ENCODE results near the gene TARDBP. TPM values are rescaled to one million over a fixed set of nuclear protein-coding genes. Genes with fewer than 3 reads are reported as not detected.
A peak's percentile ranks its signal among the peaks of the same experiment; 100 is the strongest.
"Not testable (repeated sequence)": the region's sequence is repeated elsewhere in the genome, so short reads cannot be mapped to it uniquely, and the experiment has no call there.

The TARDBP gene
- total RNA-seq, 1 experiment from 2014 or later = 21.2 TPM

DNA sequence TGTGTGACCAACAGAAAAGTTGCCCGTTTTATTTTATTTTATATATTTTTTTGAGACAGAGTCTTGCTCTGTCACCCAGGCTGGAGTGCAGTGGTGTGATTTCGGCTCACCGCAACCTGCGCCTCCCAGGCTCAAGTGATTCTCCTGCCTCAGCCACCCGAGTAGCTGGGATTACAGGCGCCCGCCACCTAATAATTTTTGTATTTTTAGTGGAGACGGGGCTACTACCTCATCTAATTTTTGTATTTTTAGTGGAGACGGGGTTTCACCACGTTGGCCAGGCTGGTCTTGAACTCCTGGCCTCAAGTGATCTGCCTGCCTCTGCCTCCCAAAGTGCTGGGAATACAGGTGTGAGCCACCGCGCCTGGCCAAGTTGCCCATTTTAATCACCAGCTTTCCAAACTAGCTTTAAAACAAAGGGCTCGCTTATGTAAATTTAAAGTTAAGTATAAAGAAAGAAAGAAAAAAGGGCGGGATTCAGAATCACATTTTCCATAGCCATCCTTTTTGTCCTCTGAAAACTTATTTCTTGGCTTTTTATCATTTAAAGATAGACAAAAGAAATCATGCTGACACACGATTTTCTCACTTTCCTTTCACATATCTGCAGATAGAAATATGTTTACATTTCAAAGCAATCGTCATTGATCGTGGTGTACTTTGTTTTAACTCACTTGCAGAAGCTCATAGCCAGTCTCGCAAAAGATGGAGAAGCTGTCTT, 24.7 kb downstream of the TARDBP start:
- DNase-seq (ENCODE audit: low read depth); in situ Hi-C loops (cut with HindIII; ENCODE audit: low pct_unique_long_range_greater_than_20kb, low sequenced_read_pairs): not testable (repeated sequence)

DNA sequence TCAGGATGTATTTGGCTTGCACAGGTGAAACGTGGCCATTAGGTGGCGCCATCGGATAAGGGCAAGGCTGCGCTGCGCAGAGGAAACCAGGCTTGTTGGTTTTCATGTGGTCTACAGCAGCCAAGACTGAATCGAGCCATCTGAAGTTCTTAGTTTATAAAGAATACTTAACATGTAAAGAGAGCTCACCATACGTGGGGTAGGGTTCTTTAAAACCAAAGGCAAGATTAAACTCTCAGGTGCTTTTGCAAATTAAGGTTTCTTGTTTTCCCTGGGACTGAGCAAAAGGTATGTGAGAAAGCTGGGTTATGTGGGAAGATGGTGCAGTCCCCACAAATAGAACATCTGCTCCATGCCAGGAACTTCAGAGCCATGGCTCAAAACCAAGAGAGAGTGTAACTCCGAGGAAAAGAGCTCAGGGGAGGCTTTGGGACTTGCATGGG, 25.3 kb downstream of the TARDBP start:
- in situ Hi-C loops (cut with HindIII; ENCODE audit: low pct_unique_long_range_greater_than_20kb, low sequenced_read_pairs) = no loop called here

DNA sequence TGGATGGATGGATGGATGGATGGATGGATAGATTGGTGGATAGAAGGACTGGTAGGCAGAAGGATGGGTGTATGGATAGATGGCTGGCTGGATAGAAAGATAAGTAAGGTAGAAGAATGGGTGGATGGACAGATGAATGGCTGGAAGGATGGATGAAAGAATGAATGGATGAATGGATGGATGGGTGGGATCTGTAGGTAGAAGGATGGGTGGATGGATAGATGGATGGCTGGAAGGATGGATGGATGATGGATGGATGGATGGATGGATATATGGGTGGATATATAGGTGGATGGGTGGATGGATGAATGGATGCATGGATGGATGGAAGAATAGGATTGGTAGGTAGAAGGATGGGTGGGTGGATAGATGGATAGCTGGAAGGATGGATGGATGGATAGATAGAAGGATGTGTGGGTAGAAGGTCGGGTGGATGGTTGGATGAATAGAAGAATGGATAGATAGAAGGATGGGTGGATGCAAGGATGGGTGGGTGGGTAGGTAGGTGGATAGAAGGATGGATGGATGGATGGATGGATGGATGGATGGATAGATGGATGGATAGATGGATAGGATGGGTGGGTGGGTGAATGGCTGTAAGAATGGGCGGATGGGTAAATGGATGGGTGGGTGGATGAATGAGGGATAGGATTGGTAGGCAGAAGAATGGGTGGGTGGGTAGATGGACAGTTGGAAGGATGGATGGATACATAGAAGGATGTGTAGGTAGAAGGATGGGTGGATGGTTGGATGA, 27.1 kb downstream of the TARDBP start:
- no peak for DNase-seq (ENCODE audit: low read depth)
- in situ Hi-C loops (cut with HindIII; ENCODE audit: low pct_unique_long_range_greater_than_20kb, low sequenced_read_pairs) = no loop called here

More for the DNA sequence above, 25.3 kb downstream of the TARDBP start:
- peak; percentile 56 for DNase-seq (ENCODE audit: low read depth)

DNA sequence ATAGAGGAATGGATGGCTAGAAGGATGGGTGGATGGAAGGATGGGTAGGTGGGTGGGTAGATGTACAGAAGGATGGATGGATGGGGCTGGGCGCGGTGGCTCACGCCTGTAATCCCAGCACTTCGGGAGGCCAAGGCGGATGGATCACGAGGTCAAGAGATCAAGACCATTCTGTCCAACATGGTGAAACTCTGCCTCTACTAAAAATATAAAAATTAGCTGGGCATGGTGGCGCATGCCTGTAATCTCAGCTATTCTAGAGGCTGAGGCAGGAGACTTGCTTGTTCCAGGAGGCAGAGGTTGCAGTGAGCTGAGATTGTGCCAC, 27.6 kb downstream of the TARDBP start:
- DNase-seq (ENCODE audit: low read depth); in situ Hi-C loops (cut with HindIII; ENCODE audit: low pct_unique_long_range_greater_than_20kb, low sequenced_read_pairs): not testable (repeated sequence)

DNA sequence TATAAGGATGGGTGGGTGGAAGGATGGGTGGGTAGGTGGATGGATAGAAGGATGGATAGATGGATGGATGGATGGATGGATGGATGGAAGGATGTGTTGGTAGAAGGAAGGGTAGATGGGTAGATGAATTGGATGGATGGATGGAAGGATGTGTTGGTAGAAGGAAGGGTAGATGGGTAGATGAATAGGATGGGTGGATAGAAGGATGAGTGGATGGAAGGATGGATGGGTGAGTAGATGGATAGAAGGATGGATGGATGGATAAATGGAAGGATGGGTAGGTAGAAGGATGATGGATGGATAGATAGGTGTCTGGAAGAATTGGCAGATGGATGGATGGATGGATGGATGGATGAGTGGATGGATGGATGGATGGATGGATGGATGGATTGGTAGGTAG, 28.6 kb downstream of the TARDBP start:
- no peak for DNase-seq (ENCODE audit: low read depth)
- in situ Hi-C loops (cut with HindIII; ENCODE audit: low pct_unique_long_range_greater_than_20kb, low sequenced_read_pairs) = no loop called here

DNA sequence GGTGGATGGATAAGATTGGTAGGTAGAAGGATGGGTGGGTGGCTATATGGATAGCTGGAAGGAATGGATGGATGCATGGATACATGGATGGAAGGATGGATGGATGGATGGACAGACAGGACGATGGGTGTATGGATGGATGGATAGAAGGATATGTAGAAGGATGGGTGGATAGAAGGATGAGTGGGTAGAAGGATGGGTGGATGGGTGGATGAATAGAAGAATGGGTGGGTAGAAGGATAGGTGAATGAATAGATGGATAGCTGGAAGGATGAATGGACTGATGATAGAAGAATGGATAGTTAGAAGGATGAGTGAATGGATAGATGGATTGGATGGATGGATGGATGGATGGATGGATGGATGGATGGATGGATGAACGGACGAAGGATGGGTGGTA, 29.6 kb downstream of the TARDBP start:
- DNase-seq (ENCODE audit: low read depth) = no peak
- in situ Hi-C loops (cut with HindIII; ENCODE audit: low pct_unique_long_range_greater_than_20kb, low sequenced_read_pairs) = no loop called here

DNA sequence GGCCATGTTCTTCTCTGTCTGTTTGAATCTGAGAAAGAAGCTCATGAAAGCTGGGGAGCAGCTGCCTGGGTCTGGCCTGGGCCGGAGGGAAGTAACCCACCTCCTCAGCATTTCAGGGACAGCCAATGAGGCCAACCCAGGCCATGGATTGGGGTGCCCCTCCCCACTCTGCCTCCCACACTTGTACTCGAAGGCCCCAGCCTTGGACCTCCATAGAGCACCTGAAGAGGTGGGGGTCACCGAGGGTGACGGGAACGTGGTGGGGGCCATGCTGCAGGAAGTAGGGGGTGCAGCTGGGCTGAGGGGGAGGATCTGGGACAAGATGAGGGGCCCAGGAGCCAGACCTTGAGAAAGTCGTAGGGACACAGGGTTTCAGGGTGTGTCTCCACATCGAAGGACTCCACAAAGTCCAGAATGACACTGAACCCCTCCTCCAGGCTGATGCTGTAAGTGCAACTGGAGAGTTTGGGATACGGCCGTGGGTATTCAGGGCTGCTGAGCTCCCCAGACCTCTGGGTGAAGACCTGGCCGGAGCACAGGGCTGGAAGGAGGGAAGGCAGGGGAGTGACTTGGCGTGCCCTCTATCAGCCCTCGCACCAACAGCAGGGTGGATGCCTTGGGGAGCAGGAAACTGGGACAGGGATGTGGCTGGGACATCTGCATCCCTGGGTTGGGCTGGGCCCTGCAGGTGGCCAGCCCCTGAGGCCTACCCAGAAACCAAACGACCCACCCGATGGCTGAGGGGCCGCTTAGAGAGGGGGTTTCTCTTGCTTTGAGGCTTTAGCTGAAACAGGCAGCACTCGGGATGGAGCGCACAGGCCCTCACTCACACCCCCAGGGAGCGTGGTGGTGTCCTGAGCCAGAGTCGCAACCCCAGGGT, 30.8 kb downstream of the TARDBP start:
- DNase-seq (ENCODE audit: low read depth) = no peak
- in situ Hi-C loops (cut with HindIII; ENCODE audit: low pct_unique_long_range_greater_than_20kb, low sequenced_read_pairs) = no loop called here

DNA sequence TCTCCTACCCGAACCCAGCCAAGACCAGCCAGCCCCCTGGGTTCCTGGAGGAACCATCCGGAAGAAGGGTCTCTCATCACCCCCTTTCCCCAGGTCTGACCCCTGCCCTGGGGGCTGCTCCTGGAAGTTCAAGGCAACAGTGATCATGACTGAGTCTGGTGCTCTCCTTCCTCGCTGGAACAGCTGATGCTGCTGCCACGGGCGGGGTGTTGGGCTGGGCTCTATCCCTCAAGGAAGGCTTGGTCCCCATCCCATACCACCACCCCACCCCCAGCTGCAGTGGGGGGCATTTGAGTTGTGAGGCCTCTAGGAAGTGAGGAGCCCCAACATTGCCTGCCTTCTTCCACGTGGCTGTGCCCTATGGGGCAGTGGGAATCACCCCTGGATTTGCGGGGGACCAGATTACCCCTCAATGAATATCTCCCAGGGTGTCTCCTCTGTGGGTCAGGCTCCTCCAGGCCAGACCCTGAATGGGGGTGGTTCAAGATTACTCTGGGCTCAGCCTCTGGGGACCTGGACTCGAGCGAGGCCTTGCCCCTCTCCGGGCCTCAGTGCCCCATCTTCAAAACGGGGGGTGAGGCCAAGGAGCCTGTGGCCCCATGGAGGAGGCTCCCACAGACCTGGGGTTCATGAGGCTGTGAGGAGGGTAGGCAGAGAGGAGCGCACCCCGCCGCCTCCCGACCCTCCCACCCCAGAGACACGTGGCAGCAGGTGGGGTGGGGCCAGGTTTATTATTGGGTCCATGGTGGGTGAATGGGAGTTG, 31.8 kb downstream of the TARDBP start:
- DNase-seq (ENCODE audit: low read depth) = no peak
- in situ Hi-C loops (cut with HindIII; ENCODE audit: low pct_unique_long_range_greater_than_20kb, low sequenced_read_pairs) = no loop called here

DNA sequence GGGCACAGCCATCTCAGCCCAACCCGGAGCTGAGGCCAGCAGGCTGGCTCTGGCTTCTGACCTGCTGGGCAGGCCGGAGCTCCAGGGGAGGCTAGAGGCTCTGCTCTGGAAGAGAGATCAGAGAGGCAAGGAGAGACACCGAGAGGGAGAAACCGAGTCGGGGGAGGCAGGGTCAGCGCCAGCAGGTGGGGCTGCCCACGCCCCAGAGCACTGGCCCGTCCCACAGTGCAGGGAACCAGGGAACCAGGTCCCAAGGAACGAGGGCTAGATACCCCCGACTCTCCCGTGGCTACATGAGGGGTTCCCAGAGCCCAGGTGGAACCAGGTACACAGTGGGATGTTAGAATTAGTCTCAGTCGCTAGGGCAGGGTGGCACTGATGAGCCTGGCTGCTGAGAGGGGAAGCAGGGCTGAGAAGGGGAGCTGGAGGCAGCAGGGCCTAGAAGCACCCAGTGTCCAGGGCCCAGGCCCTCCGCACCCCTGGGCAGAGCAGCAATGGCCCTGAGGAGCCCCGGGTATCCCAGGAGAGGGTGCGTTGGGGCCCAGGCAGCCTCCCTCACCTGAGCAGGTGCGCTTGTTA, 32.5 kb downstream of the TARDBP start:
- in situ Hi-C loops (cut with HindIII; ENCODE audit: low pct_unique_long_range_greater_than_20kb, low sequenced_read_pairs) = no loop called here
- DNase-seq (ENCODE audit: low read depth) = no peak

DNA sequence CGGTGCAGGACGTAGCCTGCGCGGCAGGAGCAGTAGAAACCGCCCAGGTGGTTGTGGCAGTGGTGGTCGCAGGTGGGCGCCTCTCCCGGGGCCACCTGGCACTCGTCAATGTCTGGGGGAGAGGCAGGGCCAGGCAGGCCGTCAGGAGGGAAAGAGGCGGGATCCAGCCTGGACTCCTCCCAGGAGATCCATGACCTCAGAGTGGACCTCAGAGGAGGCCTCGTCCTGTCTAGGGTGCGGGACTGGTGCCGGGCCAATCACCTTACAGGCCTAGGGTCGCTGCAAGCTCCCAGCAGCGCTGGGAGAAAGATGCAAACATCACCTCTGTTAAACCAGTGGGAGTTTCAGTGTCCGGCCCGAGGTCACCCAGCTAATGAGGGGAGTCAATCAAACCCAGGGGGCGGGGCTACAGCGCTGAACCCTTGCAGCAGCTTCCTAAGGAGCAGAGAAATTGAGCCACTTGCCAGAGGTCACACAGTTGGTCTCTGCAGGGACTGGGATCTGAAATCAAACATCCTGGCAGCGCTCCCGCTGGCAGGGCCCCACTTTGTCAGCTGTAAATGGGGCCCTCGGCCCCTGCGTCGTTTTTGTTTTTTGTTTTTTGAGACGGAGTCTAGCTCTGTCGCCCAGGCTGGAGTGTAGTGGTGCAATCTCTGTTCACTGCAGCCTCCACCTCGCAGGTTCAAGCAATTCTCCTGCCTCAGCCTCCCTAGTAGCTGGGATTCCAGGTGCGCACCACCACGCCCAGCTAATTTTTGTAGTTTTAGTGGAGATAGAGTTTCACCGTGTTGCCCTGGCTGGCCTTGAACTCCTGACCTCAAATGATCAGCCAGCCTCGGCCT, 33.2 kb downstream of the TARDBP start:
- DNase-seq (ENCODE audit: low read depth) = no peak
- in situ Hi-C loops (cut with HindIII; ENCODE audit: low pct_unique_long_range_greater_than_20kb, low sequenced_read_pairs) = no loop called here

DNA sequence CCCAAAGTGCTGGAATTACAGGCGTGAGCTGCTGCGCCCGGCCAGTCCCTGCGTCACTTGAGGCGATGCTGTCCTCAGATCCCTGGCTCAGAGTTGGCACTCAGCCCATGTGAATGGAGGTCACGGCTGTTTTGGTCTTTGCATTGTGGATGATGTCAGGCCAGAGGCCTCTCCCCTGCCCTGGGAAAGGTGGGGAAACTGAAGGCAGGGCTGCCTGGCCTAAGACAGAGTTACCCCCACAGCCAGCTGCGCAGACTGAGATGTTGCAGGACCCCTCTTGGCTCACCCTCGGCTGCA, 33.8 kb downstream of the TARDBP start:
- in situ Hi-C loops (cut with HindIII; ENCODE audit: low pct_unique_long_range_greater_than_20kb, low sequenced_read_pairs) = no loop called here
- DNase-seq (ENCODE audit: low read depth) = no peak

DNA sequence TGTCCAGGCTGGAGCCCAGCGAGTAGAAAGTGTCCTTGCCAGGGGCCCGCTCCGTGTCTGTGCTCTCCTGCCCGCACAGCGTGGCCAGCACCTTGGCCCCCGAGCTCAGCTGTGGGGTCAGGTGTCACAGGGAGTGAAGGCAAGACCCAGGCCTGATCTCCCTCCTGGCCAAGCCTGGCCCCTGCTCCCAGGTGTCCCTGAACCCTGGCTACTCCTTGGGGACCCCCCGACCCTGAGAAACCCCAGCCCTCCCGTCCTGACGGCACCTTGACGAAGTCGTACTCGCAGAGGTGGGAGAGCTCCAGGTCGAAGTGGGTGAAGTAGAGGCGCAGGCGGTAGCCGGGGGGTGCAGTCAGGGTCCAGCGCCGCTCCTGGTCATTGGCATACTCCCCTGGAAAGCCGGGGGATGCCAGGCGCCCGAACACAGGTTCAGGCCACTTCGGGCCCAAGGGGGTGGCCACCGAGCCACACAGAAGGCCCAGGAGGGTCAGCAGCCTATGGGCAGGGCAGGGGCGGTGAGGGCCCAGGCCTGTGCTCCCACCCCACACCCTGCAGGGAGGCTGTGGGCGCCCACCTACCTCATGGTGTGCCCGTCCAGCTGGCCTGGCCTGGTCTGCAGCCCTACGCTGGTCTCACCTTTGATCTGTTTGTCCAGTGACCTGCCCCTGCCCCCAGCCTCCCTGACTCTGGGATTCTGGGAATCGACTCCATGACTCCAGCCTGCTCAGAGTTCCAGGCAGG, 34.3 kb downstream of the TARDBP start, which contains the start of gene MASP2:
MASP2 (minus strand) TSS at position 615 of the 741 bp plus-strand sequence; CDS start at position 583, 32 bp downstream.
- DNase-seq (ENCODE audit: low read depth) = no peak
- in situ Hi-C loops (cut with HindIII; ENCODE audit: low pct_unique_long_range_greater_than_20kb, low sequenced_read_pairs) = no loop called here

DNA sequence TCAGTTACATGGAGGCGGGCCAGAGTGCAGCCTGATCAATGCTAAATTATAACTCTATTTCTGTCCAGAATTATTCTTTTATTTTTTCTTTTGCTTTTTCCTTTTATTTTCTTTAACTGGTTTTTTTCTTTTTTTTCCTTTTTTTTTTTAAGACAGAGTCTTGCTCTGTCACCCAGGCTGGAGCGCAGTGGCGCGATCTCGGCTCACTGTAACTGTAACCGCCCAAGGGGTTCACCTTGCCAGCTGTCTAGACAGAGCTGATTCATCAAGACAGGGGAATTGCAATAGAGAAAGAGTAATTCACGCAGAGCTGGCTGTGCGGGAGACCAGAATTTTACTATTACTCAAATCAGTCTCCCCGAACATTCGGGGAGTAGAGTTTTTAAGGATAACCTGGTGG, 38.7 kb downstream of the TARDBP start:
- in situ Hi-C loops (cut with HindIII; ENCODE audit: low pct_unique_long_range_greater_than_20kb, low sequenced_read_pairs); DNase-seq (ENCODE audit: low read depth): not testable (repeated sequence)

DNA sequence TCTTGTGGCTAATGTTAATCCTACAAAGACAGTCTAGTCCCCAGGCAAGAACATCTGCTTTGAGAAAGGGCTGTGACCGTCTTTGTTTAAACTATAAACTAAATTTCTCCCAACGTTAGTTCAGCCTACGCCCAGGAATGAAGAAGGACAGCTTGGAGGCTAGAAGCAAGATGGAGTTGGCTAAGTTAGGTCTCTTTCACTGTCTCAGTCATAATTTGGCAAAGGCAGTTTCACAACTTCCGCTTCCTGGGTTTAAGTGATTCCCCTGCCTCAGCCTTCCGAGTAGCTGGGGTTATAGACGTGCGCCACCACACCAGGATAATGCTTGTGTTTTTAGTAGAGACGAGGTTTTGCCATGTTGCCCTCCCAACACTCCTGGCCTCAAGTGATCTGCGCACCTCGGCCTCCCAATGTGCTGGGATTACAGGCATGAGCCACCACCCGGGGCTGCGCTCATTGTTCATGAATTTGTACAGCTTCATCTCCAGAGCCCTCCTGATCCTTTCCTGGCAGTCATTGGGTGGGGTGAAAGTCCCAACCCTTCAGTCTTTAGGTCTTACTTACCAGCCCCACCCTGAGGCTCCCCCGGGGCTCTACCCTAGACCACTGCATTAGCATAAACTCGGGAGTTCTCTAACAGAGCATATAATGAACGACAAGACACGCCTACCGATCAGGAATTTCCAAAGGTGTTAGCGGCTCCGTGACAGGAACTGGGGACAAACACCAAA, 39.5 kb downstream of the TARDBP start:
- in situ Hi-C loops (cut with HindIII; ENCODE audit: low pct_unique_long_range_greater_than_20kb, low sequenced_read_pairs) = no loop called here
- no peak for DNase-seq (ENCODE audit: low read depth)

DNA sequence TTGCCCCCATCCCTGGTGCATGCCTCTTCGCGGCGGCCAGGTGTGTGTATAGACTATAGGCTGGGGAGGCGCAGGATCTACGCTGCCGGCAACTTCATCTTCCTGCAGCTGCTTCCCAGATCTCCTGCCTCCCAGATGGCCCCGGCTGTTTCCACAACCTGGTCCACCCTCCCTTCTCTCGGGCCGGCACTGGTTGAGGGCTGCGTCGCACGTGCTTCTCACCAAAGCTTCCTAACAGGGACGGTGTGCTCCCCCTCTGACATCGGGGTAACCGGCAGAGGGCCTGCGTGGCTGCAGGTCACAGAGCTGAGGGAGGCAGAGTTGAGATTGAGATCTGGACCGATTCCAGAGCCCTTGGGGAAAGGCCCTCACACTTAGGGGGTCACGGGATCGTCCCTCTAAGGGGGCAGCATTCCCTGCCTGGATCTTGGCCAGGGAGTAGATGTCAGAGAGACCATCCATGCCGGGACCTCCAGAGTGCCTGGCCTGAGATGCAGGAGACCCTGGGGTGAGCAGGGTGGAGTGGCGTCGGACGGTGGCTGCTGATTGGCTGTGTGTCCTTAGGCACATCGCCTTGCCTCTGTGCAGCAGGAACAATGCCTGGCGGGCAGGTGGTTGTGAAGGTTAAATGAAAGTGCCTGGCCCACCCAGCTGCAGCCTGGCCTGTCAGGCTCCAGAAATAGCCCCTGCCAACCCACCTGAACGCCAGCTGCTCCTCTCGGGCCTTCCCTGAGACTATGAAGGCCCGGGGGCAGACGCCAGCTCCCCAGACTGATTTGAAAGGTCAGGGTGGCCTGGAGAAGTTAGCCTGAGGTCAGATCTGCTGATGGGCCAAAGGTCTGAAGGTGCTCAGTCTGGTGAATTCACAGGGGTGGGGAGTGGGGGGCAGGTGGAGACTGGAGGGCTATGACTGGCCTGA, 40.6 kb downstream of the TARDBP start:
- in situ Hi-C loops (cut with HindIII; ENCODE audit: low pct_unique_long_range_greater_than_20kb, low sequenced_read_pairs) = no loop called here
- DNase-seq (ENCODE audit: low read depth) = no peak

Measured in Caki2 (cell line).